Measurements from ENCODE around the gene NPIPA5. TPM values are rescaled to one million over a fixed set of nuclear protein-coding genes. Genes with fewer than 3 reads are reported as not detected.
"Not testable (repeated sequence)": the region's sequence is repeated elsewhere in the genome, so short reads cannot be mapped to it uniquely, and the experiment has no call there.

The NPIPA5 gene
- total RNA-seq (5.8 TPM), polyA plus RNA-seq (9.3 TPM)
- long read RNA-seq, donor 1: 0 reads
- long read RNA-seq, donor 2: 0 reads
- long read RNA-seq, donor 3: 0 reads
- long read RNA-seq, donor 4: 0 reads
- long read RNA-seq, donor 5: 0 reads
- long read RNA-seq, donor 6: 0 reads
- long read RNA-seq, donor 7: 0 reads
- long read RNA-seq, donor 8: 0 reads
- long read RNA-seq, donor 9: 0 reads
- long read RNA-seq, donor 10: 0 reads

DNA sequence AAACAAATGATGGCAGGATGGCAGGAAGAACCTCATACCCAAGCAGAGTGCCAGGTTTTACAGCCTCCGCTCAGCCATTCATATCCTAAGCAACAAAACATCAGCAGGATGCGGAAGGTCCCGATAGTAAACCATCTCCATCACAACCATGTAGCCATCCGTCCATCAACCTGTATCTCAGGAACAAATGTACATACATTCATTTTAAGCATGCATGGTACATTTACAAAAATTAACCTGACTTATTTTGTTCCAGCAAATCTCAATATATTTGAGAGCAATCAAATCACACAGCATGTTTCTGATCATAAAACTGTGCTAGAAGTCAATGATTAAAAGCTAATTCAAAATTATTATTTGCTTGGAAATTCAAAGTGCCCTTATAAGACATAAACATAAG, at the start of gene NPIPA5:
Gene NPIPA5, minus strand, starts transcription at position 101 of the 400 bp plus-strand sequence. Its CDS starts 0 bp downstream, at position 101.
- not testable (repeated sequence) for H3K4me1 ChIP-seq (ENCODE audit: control insufficient read depth in 2 of 2, insufficient read depth in 2 of 2, low read length in 2 of 2); DNase-seq (ENCODE audit: low read depth in 6 of 9, low spot score in 9 of 9); H3K4me3 ChIP-seq (ENCODE audit: low read length in 2 of 2); H3K27ac ChIP-seq (ENCODE audit: low read depth in 1 of 2, low read length in 1 of 2); H3K9me3 ChIP-seq (ENCODE audit: control insufficient read depth in 2 of 2, insufficient read depth in 1 of 2, low read length in 1 of 2); H3K36me3 ChIP-seq (ENCODE audit: control insufficient read depth in 2 of 2, insufficient read depth in 2 of 2, low read length in 1 of 2); H3K27me3 ChIP-seq (ENCODE audit: control insufficient read depth in 2 of 2, insufficient read depth in 1 of 2, low read length in 1 of 2)
- no CpG with 5 or more reads among the region's 4 CpGs for WGBS

DNA sequence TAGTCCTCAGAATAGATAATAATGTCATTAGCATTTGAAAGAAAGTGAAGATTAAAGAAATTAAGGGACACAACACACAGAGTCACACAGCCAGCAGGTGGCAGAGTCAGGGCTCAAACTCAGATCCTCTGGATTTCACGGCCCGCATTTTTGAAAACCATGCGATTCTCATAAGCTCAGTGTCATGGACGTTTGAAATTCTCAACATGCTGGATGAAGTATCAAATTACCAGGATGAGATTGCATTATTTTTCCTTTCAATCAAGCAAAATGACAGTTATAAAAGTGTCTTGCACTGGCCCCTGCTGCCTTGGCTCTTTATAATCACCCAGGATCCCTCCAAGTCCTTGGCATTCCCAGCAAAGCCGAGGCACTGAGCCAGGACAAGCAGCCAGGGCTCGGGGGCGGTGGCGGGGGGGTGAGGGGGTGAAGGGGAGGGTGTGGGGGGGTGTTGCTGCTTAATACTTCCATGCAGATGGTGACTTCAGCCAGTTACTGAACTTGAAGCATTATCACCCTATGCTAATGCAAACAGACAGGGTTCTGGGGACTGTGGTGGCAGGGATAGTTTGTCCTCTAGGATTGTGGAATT, 49.6 kb upstream of the NPIPA5 start:
- 51% methylated on average over 8 of the region's 8 CpGs for WGBS
- peak in 2 of 9 donors; percentile 17 to 24 for DNase-seq (ENCODE audit: low read depth in 6 of 9, low spot score in 9 of 9)
- Histone ChIP-seq H3K4me1 (ENCODE audit: control insufficient read depth in 2 of 2, insufficient read depth in 2 of 2, low read length in 2 of 2) (no peaks in the 10 kb centered on the region), H3K9me3 (ENCODE audit: control insufficient read depth in 2 of 2, insufficient read depth in 1 of 2, low read length in 1 of 2) (no peaks in the 10 kb centered on the region), H3K27ac (ENCODE audit: low read depth in 1 of 2, low read length in 1 of 2) (no peak overlapping the region), H3K27me3 (ENCODE audit: control insufficient read depth in 2 of 2, insufficient read depth in 1 of 2, low read length in 1 of 2) (no peaks in the 10 kb centered on the region), H3K36me3 (ENCODE audit: control insufficient read depth in 2 of 2, insufficient read depth in 2 of 2, low read length in 1 of 2) (no peaks in the 10 kb centered on the region), H3K4me3 (ENCODE audit: low read length in 2 of 2) (no peak overlapping the region)

DNA sequence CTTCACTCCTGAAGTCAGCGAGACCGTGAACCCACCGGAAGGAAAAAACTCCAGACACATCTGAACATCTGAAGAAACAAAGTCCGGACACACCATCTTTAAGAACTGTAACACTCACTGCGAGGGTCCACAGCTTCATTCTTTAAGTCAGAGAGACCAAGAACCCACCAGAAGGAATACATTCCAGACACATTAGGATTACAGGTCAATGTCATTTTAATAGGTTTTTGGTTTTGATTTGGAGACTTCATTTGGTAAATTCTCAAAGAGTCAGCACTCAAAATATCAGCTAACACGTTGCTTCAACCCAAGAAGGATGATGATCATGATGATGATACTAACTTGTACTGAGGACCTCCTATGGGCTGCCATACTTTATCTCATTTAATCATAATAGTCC, 48.7 kb upstream of the NPIPA5 start:
- DNase-seq (ENCODE audit: low read depth in 6 of 9, low spot score in 9 of 9): no peak
- Histone ChIP-seq H3K27ac (ENCODE audit: low read depth in 1 of 2, low read length in 1 of 2) (no peak overlapping the region), H3K4me3 (ENCODE audit: low read length in 2 of 2) (no peak overlapping the region), H3K36me3 (ENCODE audit: control insufficient read depth in 2 of 2, insufficient read depth in 2 of 2, low read length in 1 of 2) (no peaks in the 10 kb centered on the region), H3K27me3 (ENCODE audit: control insufficient read depth in 2 of 2, insufficient read depth in 1 of 2, low read length in 1 of 2) (no peaks in the 10 kb centered on the region), H3K9me3 (ENCODE audit: control insufficient read depth in 2 of 2, insufficient read depth in 1 of 2, low read length in 1 of 2) (no peaks in the 10 kb centered on the region), H3K4me1 (ENCODE audit: control insufficient read depth in 2 of 2, insufficient read depth in 2 of 2, low read length in 2 of 2) (no peaks in the 10 kb centered on the region)
- 88% methylated on average over 6 of the region's 6 CpGs for WGBS

DNA sequence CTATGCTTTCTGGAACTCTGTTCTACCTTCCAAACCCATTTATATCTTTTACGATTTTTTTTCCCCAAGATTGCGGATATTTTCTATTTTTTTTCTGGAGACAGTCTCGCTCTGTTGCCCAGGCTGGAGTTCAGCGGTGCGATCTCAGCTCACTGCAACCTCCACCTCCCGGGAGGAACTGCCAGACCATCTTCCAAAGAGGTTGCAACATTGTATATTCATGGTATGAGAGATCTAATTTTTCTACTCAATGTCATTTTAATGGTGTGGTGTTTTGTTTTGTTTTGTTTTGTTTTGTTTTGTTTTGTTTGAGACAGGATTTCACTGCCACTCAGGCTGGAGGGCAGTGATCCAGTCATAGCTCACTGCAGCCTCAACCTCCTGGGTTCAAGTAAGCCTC, 47.8 kb upstream of the NPIPA5 start:
- DNase-seq (ENCODE audit: low read depth in 6 of 9, low spot score in 9 of 9): no peak
- 95% methylated on average over 6 of the region's 6 CpGs for WGBS
- no peaks in the 10 kb centered on the region for H3K4me1 ChIP-seq (ENCODE audit: control insufficient read depth in 2 of 2, insufficient read depth in 2 of 2, low read length in 2 of 2)

DNA sequence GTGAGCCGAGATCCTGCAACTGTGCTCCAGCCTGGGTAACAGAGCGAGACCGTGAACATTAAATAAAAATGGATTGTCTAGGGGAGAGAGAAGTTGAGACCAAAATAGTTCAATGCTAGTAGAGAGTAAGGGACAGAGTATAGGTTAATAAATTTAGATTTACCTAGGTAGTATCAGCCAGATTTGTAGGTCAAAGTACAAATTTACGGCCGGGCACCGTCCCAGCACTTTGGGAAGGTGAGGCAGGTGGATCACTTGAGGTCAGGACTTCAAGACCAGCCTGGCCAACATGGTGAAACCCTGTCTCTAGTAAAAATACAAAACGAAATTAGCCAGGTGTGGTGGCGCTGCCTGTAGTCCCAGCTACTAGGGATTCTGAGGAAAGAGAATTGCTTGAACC, 44.1 kb upstream of the NPIPA5 start:
- Histone ChIP-seq H3K27ac (ENCODE audit: low read depth in 1 of 2, low read length in 1 of 2) (no peak overlapping the region), H3K4me3 (ENCODE audit: low read length in 2 of 2) (no peak overlapping the region), H3K36me3 (ENCODE audit: control insufficient read depth in 2 of 2, insufficient read depth in 2 of 2, low read length in 1 of 2) (no peaks in the 10 kb centered on the region), H3K4me1 (ENCODE audit: control insufficient read depth in 2 of 2, insufficient read depth in 2 of 2, low read length in 2 of 2) (no peaks in the 10 kb centered on the region), H3K27me3 (ENCODE audit: control insufficient read depth in 2 of 2, insufficient read depth in 1 of 2, low read length in 1 of 2) (no peaks in the 10 kb centered on the region), H3K9me3 (ENCODE audit: control insufficient read depth in 2 of 2, insufficient read depth in 1 of 2, low read length in 1 of 2) (no peaks in the 10 kb centered on the region)
- WGBS: 97% methylated on average over 8 of the region's 8 CpGs
- DNase-seq (ENCODE audit: low read depth in 6 of 9, low spot score in 9 of 9): no peak

More for the DNA sequence above, 47.8 kb upstream of the NPIPA5 start:
- Histone ChIP-seq H3K36me3 (ENCODE audit: control insufficient read depth in 2 of 2, insufficient read depth in 2 of 2, low read length in 1 of 2) (no peaks in the 10 kb centered on the region), H3K27me3 (ENCODE audit: control insufficient read depth in 2 of 2, insufficient read depth in 1 of 2, low read length in 1 of 2) (no peaks in the 10 kb centered on the region), H3K27ac (ENCODE audit: low read depth in 1 of 2, low read length in 1 of 2) (no peak overlapping the region), H3K9me3 (ENCODE audit: control insufficient read depth in 2 of 2, insufficient read depth in 1 of 2, low read length in 1 of 2) (no peaks in the 10 kb centered on the region), H3K4me3 (ENCODE audit: low read length in 2 of 2) (no peak overlapping the region)

DNA sequence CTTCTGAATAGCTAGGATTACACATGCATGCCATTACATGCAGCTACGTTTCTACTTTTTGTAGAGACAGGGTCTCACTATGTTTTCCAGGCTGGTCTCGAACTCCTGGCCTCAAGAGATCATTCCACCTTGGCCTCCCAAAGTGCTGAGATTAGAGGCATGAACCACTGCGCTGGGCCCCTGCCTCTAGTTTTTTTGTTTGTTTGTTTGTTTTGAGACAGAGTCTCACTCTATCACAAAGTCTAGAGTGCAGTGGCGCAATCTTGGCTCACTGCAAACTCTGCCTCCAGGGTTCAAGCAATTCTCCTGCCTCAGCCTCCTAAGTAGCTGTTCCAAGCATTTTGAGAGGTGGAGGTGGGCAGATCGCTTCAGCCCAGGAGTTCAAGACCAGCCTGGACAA, 43.6 kb upstream of the NPIPA5 start:
- not testable (repeated sequence) for H3K36me3 ChIP-seq (ENCODE audit: control insufficient read depth in 2 of 2, insufficient read depth in 2 of 2, low read length in 1 of 2); DNase-seq (ENCODE audit: low read depth in 6 of 9, low spot score in 9 of 9); H3K4me3 ChIP-seq (ENCODE audit: low read length in 2 of 2); H3K27me3 ChIP-seq (ENCODE audit: control insufficient read depth in 2 of 2, insufficient read depth in 1 of 2, low read length in 1 of 2); H3K9me3 ChIP-seq (ENCODE audit: control insufficient read depth in 2 of 2, insufficient read depth in 1 of 2, low read length in 1 of 2); H3K27ac ChIP-seq (ENCODE audit: low read depth in 1 of 2, low read length in 1 of 2); H3K4me1 ChIP-seq (ENCODE audit: control insufficient read depth in 2 of 2, insufficient read depth in 2 of 2, low read length in 2 of 2)
- 92% methylated on average over 5 of the region's 5 CpGs for WGBS

DNA sequence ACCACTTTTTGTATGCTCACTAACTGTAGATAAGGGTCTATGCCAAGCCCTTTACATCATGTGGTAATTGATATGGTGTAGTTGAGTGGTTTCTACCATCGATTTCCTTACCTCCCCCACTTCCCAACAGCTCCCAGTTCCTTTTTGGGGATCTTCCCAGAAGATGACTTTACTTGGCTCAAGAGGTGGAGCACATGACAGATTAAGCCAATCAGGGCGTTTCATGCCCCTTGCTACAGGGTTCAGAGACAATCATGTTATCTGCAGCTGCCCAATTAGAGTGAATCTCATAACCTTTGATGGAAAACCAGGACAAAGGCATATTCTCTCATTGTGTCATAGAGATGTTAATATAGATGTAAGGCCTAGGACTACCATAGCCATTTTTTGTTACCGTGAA, 40.1 kb upstream of the NPIPA5 start:
- Histone ChIP-seq H3K4me3 (ENCODE audit: low read length in 2 of 2) (no peak overlapping the region), H3K4me1 (ENCODE audit: control insufficient read depth in 2 of 2, insufficient read depth in 2 of 2, low read length in 2 of 2) (no peaks in the 10 kb centered on the region), H3K27me3 (ENCODE audit: control insufficient read depth in 2 of 2, insufficient read depth in 1 of 2, low read length in 1 of 2) (no peaks in the 10 kb centered on the region), H3K36me3 (ENCODE audit: control insufficient read depth in 2 of 2, insufficient read depth in 2 of 2, low read length in 1 of 2) (no peaks in the 10 kb centered on the region), H3K27ac (ENCODE audit: low read depth in 1 of 2, low read length in 1 of 2) (no peak overlapping the region), H3K9me3 (ENCODE audit: control insufficient read depth in 2 of 2, insufficient read depth in 1 of 2, low read length in 1 of 2) (no peaks in the 10 kb centered on the region)
- WGBS: 93% methylated on average over 3 of the region's 3 CpGs
- DNase-seq (ENCODE audit: low read depth in 6 of 9, low spot score in 9 of 9): no peak

DNA sequence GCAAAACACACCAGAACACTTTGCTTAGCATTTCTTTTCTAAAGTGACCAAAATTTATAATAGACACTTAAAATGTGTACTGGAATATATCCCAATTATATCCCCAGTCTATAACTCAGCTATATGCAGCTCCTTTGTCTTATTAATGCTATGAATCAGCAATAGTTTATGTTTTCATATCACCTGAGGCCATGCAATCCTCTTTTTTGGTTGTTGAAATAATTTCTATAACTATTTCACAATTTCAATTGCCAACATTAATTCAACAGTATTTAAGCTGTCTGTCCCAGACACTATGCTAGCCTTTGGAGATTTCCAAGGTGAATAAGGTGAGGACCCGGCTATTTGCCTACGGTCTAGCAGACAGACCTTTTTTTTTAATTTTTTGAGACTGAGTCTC, 39.1 kb upstream of the NPIPA5 start:
- DNase-seq (ENCODE audit: low read depth in 6 of 9, low spot score in 9 of 9): no peak
- Histone ChIP-seq H3K27ac (ENCODE audit: low read depth in 1 of 2, low read length in 1 of 2) (no peak overlapping the region), H3K27me3 (ENCODE audit: control insufficient read depth in 2 of 2, insufficient read depth in 1 of 2, low read length in 1 of 2) (no peaks in the 10 kb centered on the region), H3K4me3 (ENCODE audit: low read length in 2 of 2) (no peak overlapping the region), H3K36me3 (ENCODE audit: control insufficient read depth in 2 of 2, insufficient read depth in 2 of 2, low read length in 1 of 2) (no peaks in the 10 kb centered on the region), H3K9me3 (ENCODE audit: control insufficient read depth in 2 of 2, insufficient read depth in 1 of 2, low read length in 1 of 2) (no peaks in the 10 kb centered on the region), H3K4me1 (ENCODE audit: control insufficient read depth in 2 of 2, insufficient read depth in 2 of 2, low read length in 2 of 2) (no peaks in the 10 kb centered on the region)
- 98% methylated on average over 2 of the region's 2 CpGs for WGBS

DNA sequence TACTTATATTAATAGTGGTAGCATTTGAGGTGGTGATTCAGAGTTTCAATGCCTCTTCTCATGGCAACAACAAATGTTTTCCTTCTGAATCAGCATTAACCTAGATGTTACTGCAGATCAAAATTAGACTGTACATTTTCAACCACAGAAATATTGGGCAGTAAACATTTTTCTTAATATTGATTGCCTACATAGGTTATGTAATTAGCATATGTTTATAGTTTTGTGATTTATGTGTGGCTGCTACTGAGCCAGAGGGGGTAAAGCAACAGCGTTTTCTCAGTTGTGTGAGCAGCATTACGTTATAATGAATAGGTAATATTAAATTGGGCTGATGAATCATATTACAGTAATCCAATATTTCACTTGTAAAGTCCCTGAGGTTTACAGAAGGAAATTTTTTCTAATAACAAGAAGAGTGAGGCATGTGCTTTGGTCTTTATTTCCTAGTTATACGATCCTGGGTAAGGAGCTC, 37.5 kb upstream of the NPIPA5 start:
- no peak overlapping the region for H3K27ac ChIP-seq (ENCODE audit: low read depth in 1 of 2, low read length in 1 of 2)
- DNase-seq (ENCODE audit: low read depth in 6 of 9, low spot score in 9 of 9): no peak
- H3K9me3 ChIP-seq (ENCODE audit: control insufficient read depth in 2 of 2, insufficient read depth in 1 of 2, low read length in 1 of 2): no peaks in the 10 kb centered on the region
- 84% methylated on average over 3 of the region's 3 CpGs for WGBS
- H3K27me3 ChIP-seq (ENCODE audit: control insufficient read depth in 2 of 2, insufficient read depth in 1 of 2, low read length in 1 of 2): no peaks in the 10 kb centered on the region
- no peaks in the 10 kb centered on the region for H3K36me3 ChIP-seq (ENCODE audit: control insufficient read depth in 2 of 2, insufficient read depth in 2 of 2, low read length in 1 of 2)
- no peak overlapping the region for H3K4me3 ChIP-seq (ENCODE audit: low read length in 2 of 2)
- no peaks in the 10 kb centered on the region for H3K4me1 ChIP-seq (ENCODE audit: control insufficient read depth in 2 of 2, insufficient read depth in 2 of 2, low read length in 2 of 2)

All from thymus (tissue), 14 donors.